Trophoblast cell (in vitro differentiated cells and primary cell): ENCODE measurements around the gene TVP23A.

Source experiments
- DNase-seq, 2 donors: peaks; one replicate each; pipeline ENCODE4 v3.0.0-alpha.2; 2016
- H2AFZ ChIP-seq: 2 replicates; pipeline ENCODE4 v1.6.1; 2013; ENCODE audit warnings: low read length, moderate library complexity, mild to moderate bottlenecking; ENCODE audit not compliant: insufficient read depth, poor library complexity
- H2AK5ac ChIP-seq: 2 replicates; pipeline ENCODE4 v1.6.1; 2013; ENCODE audit warnings: mild to moderate bottlenecking, low read length
- H2BK120ac ChIP-seq: 2 replicates; pipeline ENCODE4 v1.6.1; 2013; ENCODE audit warnings: low read length, mild to moderate bottlenecking, moderate library complexity; ENCODE audit not compliant: insufficient read depth, poor library complexity
- H2BK12ac ChIP-seq: 2 replicates; pipeline ENCODE4 v1.6.1; 2013; ENCODE audit warnings: mild to moderate bottlenecking, low read length, moderate library complexity
- H2BK5ac ChIP-seq: 2 replicates; pipeline ENCODE4 v1.6.1; 2013; ENCODE audit warnings: low read length, low read depth, moderate library complexity, mild to moderate bottlenecking; ENCODE audit not compliant: poor library complexity
- H3K14ac ChIP-seq: 2 replicates; pipeline ENCODE4 v1.6.1; 2013; ENCODE audit warnings: mild to moderate bottlenecking, low read length
- H3K18ac ChIP-seq: 2 replicates; pipeline ENCODE4 v1.6.1; 2013; ENCODE audit warnings: mild to moderate bottlenecking, low read length
- H3K23ac ChIP-seq: 2 replicates; pipeline ENCODE4 v1.6.1; 2013; ENCODE audit warnings: low read length
- H3K27ac ChIP-seq: 2 replicates; pipeline ENCODE4 v1.5.1; 2013; ENCODE audit warnings: low read depth, mild to moderate bottlenecking, inconsistent platforms, low read length, moderate library complexity
- H3K27me3 ChIP-seq: 2 replicates; pipeline ENCODE4 v1.6.1; 2013; ENCODE audit warnings: inconsistent platforms, mild to moderate bottlenecking, low read length, moderate library complexity; ENCODE audit not compliant: insufficient read depth
- H3K36me3 ChIP-seq, 2 experiments: 1 replicate in 1 of 2; 2 replicates in 1 of 2; pipeline ENCODE4 v1.6.1; 2013; ENCODE audit warnings: low read length in 2 of 2, mild to moderate bottlenecking in 2 of 2, moderate library complexity in 1 of 2; ENCODE audit not compliant: insufficient read depth in 2 of 2, control insufficient read depth in 1 of 2
- H3K4ac ChIP-seq: 2 replicates; pipeline ENCODE4 v1.6.1; 2013; ENCODE audit warnings: low read depth, mild to moderate bottlenecking, low read length, moderate library complexity
- H3K4me1 ChIP-seq, 2 experiments: 1 replicate in 1 of 2; 2 replicates in 1 of 2; pipeline ENCODE4 v1.6.1; 2013; ENCODE audit warnings: low read length in 2 of 2, mild to moderate bottlenecking in 2 of 2, moderate library complexity in 1 of 2; ENCODE audit not compliant: insufficient read depth in 2 of 2, control insufficient read depth in 1 of 2
- H3K4me2 ChIP-seq: 2 replicates; pipeline ENCODE4 v1.6.1; 2013; ENCODE audit warnings: inconsistent platforms, mild to moderate bottlenecking, low read length, moderate library complexity
- H3K4me3 ChIP-seq: 2 replicates; pipeline ENCODE4 v1.5.1; 2013; ENCODE audit warnings: mild to moderate bottlenecking, low read depth, low read length, inconsistent platforms
- H3K79me1 ChIP-seq: one replicate; pipeline ENCODE4 v1.6.1; 2013; ENCODE audit warnings: low read length
- H3K79me2 ChIP-seq: 2 replicates; pipeline ENCODE4 v1.6.1; 2013; ENCODE audit warnings: low read length, mild to moderate bottlenecking; ENCODE audit not compliant: control insufficient read depth, insufficient read depth, poor library complexity
- H3K9ac ChIP-seq: 2 replicates; pipeline ENCODE4 v1.6.1; 2013; ENCODE audit warnings: mild to moderate bottlenecking, low read length
- H3K9me3 ChIP-seq: 2 replicates; pipeline ENCODE4 v1.6.1; 2013; ENCODE audit warnings: low read depth, mild to moderate bottlenecking, control low read depth, inconsistent platforms, low read length; ENCODE audit not compliant: insufficient read depth
- H4K12ac ChIP-seq: 2 replicates; pipeline ENCODE4 v1.6.1; 2013; ENCODE audit warnings: low read depth, mild to moderate bottlenecking, low read length, moderate library complexity
- H4K8ac ChIP-seq: 2 replicates; pipeline ENCODE4 v1.6.1; 2013; ENCODE audit warnings: low read depth, mild to moderate bottlenecking, low read length, moderate library complexity
- H4K91ac ChIP-seq: one replicate; pipeline ENCODE4 v1.6.1; 2013; ENCODE audit warnings: low read depth, mild to moderate bottlenecking, low read length, moderate library complexity
- WGBS: extraction: QIAGEN DNeasy Blood & Tissue Kit; methylation state at CpG from one replicate; pipeline ENCODE4 v1.1.7; 2013; ENCODE audit warnings: missing lambda C conversion rate; ENCODE audit not compliant: insufficient read length, insufficient coverage; ENCODE audit errors: extremely low coverage; 5-methylcytosine and 5-hydroxymethylcytosine counted together

Gene TVP23A

GRCh38 chr16:10840703-10841102 is 22.1 kb upstream of the TVP23A start:
- no peaks in the 10 kb centered on the region for H3K27me3 ChIP-seq
- no peak overlapping the region for H3K4ac ChIP-seq
- H4K91ac ChIP-seq = no peak overlapping the region
- H2BK12ac ChIP-seq = no peak overlapping the region
- H3K79me2 ChIP-seq = no peaks in the 10 kb centered on the region
- H3K79me1 ChIP-seq = no peaks in the 10 kb centered on the region
- no peak overlapping the region for H2AFZ ChIP-seq
- no peak overlapping the region for H3K27ac ChIP-seq
- no peak overlapping the region for H3K18ac ChIP-seq
- H2BK120ac ChIP-seq = no peak overlapping the region
- H2BK5ac ChIP-seq = no peak overlapping the region
- no peak overlapping the region for H2AK5ac ChIP-seq
- H3K4me3 ChIP-seq = no peak overlapping the region
- H3K4me2 ChIP-seq = no peak overlapping the region
- no peak overlapping the region for H3K14ac ChIP-seq
- no peak overlapping the region for H4K12ac ChIP-seq
- H3K36me3 ChIP-seq = no peaks in the 10 kb centered on the region
- no peaks in the 10 kb centered on the region for H3K4me1 ChIP-seq
- H3K9me3 ChIP-seq = no peaks in the 10 kb centered on the region
- H3K9ac ChIP-seq = no peak overlapping the region
- DNase-seq = no peak
- no peak overlapping the region for H3K23ac ChIP-seq
- no peak overlapping the region for H4K8ac ChIP-seq
- no CpG with 5 or more reads among the region's 16 CpGs for WGBS

- H3K4me1 ChIP-seq = no peaks in the 10 kb centered on the region
- no peak overlapping the region for H2BK12ac ChIP-seq
- H3K18ac ChIP-seq = no peak overlapping the region
- no peak overlapping the region for H2AFZ ChIP-seq
- no CpG with 5 or more reads among the region's 6 CpGs for WGBS
- no peak overlapping the region for H2AK5ac ChIP-seq
- no peak overlapping the region for H3K23ac ChIP-seq
- no peak overlapping the region for H3K27ac ChIP-seq
- DNase-seq = no peak
- H3K4ac ChIP-seq = no peak overlapping the region
- H3K27me3 ChIP-seq = no peaks in the 10 kb centered on the region
- no peak overlapping the region for H3K4me3 ChIP-seq
- H3K79me2 ChIP-seq = no peaks in the 10 kb centered on the region
- no peak overlapping the region for H2BK5ac ChIP-seq
- H4K12ac ChIP-seq = no peak overlapping the region
- H3K4me2 ChIP-seq = no peak overlapping the region
- no peak overlapping the region for H3K9ac ChIP-seq
- H3K14ac ChIP-seq = no peak overlapping the region
- H3K79me1 ChIP-seq = no peaks in the 10 kb centered on the region
- no peak overlapping the region for H2BK120ac ChIP-seq
- no peaks in the 10 kb centered on the region for H3K36me3 ChIP-seq
- H3K9me3 ChIP-seq = no peaks in the 10 kb centered on the region
- no peak overlapping the region for H4K91ac ChIP-seq
- H4K8ac ChIP-seq = no peak overlapping the region
Observed at GRCh38 chr16:10839279-10839666, 20.7 kb upstream of the TVP23A start.

GRCh38 chr16:10838621-10839278 is 20.2 kb upstream of the TVP23A start:
- H3K18ac ChIP-seq = no peak overlapping the region
- H2BK120ac ChIP-seq = no peak overlapping the region
- WGBS = no CpG with 5 or more reads among the region's 10 CpGs
- no peak overlapping the region for H3K4me3 ChIP-seq
- no peaks in the 10 kb centered on the region for H3K9me3 ChIP-seq
- H4K12ac ChIP-seq = no peak overlapping the region
- H4K91ac ChIP-seq = no peak overlapping the region
- H2AFZ ChIP-seq = no peak overlapping the region
- no peak overlapping the region for H4K8ac ChIP-seq
- H3K79me2 ChIP-seq = no peaks in the 10 kb centered on the region
- no peaks in the 10 kb centered on the region for H3K36me3 ChIP-seq
- DNase-seq = no peak
- no peak overlapping the region for H3K23ac ChIP-seq
- no peaks in the 10 kb centered on the region for H3K4me1 ChIP-seq
- H3K14ac ChIP-seq = no peak overlapping the region
- H2BK5ac ChIP-seq = no peak overlapping the region
- no peak overlapping the region for H3K4ac ChIP-seq
- no peaks in the 10 kb centered on the region for H3K27me3 ChIP-seq
- H2BK12ac ChIP-seq = no peak overlapping the region
- no peak overlapping the region for H3K27ac ChIP-seq
- H3K79me1 ChIP-seq = no peaks in the 10 kb centered on the region
- H2AK5ac ChIP-seq = no peak overlapping the region
- no peak overlapping the region for H3K4me2 ChIP-seq
- no peak overlapping the region for H3K9ac ChIP-seq

- no peak overlapping the region for H2AK5ac ChIP-seq
- no peak overlapping the region for H4K12ac ChIP-seq
- no CpG with 5 or more reads among the region's 1 CpG for WGBS
- no peaks in the 10 kb centered on the region for H3K36me3 ChIP-seq
- H3K14ac ChIP-seq = no peak overlapping the region
- no peak overlapping the region for H3K4me3 ChIP-seq
- no peaks in the 10 kb centered on the region for H3K79me2 ChIP-seq
- H3K27me3 ChIP-seq = no peaks in the 10 kb centered on the region
- H4K8ac ChIP-seq = no peak overlapping the region
- H3K4me2 ChIP-seq = no peak overlapping the region
- no peak overlapping the region for H3K27ac ChIP-seq
- H3K4ac ChIP-seq = no peak overlapping the region
- H2AFZ ChIP-seq = no peak overlapping the region
- H3K9me3 ChIP-seq = no peaks in the 10 kb centered on the region
- no peak overlapping the region for H3K18ac ChIP-seq
- H3K9ac ChIP-seq = no peak overlapping the region
- no peak overlapping the region for H2BK5ac ChIP-seq
- H2BK12ac ChIP-seq = no peak overlapping the region
- H3K4me1 ChIP-seq = no peaks in the 10 kb centered on the region
- DNase-seq = no peak
- no peak overlapping the region for H4K91ac ChIP-seq
- no peak overlapping the region for H3K23ac ChIP-seq
- H3K79me1 ChIP-seq = no peaks in the 10 kb centered on the region
- no peak overlapping the region for H2BK120ac ChIP-seq
Observed at GRCh38 chr16:10836174-10836853, 17.7 kb upstream of the TVP23A start.
